Esophagus muscularis mucosa (tissue), 2 donors: Measurements from ENCODE around the gene SMIM5.

Source experiments
- EP300 ChIP-seq: sonication (generic); formaldehyde crosslinking; IDR thresholded peaks from one replicate; pipeline ENCODE4 v1.6.1; 2017; ENCODE audit warnings: antibody characterized with exemption
- POLR2A ChIP-seq: fragments of 450-650 bp; IDR thresholded peaks from one replicate; pipeline ENCODE4 v1.6.1; 2017; ENCODE audit warnings: antibody characterized with exemption, moderate library complexity, mild to moderate bottlenecking, low read depth

DNA sequence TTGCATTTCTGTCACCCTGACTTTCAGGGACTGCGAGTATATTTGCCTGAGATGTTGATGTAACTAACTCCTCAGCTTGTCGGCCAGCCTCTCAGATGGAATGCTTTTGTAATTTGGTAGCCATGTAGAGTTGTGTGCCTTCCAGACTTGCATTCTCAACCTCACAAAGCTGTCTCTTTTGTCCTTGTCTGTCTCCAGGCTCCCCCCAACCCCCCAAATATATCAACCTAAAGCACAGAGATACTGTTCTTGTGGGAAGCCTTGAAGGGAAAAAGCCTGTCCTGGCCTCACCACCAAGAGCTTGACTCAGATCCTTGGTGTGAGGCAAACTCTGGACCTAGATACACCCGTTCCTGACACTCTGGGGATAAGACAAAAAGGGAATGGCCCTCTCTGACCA, 52.3 kb downstream of the SMIM5 start:
- no peak for TF ChIP-seq EP300
- no peak for TF ChIP-seq POLR2A
